HG03196 (cell line): ENCODE measurements around the gene WNT5A.

ENCODE experiments used
- ATAC-seq: cut with Tn5 transposase; IDR thresholded peaks from one replicate; pipeline ENCODE4 v1.9.1; 2021; ENCODE audit not compliant: unreplicated experiment

WNT5A gene

DNA sequence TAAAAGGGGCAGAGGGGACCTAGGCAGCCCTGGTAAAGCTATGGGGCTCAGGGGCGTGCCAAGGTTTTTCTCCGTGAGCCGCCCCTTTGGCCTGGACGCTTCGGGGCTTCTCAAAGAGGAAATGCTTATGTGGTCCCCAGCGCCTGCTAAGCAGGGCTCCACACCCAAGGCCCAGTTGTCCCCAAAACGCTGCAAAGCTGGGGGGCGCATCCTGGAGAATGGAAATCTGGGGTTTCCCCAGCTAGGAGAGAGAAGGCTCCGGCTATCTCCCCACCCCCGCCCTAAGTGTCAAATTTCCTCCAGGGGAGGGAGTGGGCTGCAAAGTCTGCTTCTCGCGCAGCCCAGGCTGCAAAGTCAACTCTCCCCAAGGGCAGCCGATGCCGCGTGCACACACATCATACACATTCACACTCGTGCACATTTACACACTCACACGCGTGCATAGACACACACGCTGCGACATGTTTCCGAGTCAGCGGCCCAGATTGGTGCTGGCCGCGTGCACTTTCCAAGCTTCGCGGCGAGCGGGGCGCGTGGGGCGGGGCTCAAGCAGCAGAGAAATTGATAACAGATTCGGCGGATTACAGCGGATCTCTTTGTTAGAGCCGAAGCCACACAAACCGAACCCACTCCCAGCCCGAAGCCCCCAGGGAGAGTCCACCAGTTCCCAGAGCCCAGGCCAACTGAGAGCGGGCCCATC is 4.5 kb downstream of the WNT5A start:
- no peak for ATAC-seq

DNA sequence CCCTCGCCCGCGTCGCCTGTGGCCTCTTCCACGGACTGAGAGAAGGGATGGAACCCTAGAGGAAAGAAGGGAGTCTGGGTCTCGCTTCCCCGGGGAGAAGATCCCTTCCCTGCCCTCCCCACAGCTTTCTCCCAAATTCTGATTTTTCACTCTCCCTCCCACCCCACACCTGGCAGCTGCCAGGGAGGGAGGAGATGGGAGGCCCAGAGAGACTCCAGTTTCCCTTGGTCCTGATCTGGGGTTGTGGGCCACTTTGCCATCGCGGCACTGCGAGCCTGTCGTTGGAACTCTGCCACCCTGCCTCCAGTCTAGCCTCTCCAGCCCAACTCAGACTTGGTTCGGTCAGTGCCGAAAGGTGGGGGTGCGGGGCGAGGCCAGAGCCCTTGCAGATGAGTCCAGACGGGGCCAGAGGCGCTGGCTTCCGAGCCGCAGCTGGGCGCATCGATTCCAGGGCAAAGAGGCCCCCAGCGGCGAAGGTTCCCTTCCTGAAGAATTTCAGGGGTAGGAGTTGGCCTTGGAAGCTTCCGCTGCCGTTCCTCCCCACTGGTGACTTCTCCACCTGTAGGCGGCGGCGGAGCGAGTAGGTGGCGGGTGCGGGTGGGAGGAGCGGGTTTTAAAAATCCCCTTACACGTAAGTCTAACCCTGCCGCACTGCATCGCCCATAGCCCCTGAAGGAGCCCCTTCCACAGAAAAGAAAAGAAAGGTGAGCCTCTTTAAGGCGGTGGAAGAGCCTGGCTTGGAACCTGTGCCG is 5.2 kb downstream of the WNT5A start:
- no peak for ATAC-seq

DNA sequence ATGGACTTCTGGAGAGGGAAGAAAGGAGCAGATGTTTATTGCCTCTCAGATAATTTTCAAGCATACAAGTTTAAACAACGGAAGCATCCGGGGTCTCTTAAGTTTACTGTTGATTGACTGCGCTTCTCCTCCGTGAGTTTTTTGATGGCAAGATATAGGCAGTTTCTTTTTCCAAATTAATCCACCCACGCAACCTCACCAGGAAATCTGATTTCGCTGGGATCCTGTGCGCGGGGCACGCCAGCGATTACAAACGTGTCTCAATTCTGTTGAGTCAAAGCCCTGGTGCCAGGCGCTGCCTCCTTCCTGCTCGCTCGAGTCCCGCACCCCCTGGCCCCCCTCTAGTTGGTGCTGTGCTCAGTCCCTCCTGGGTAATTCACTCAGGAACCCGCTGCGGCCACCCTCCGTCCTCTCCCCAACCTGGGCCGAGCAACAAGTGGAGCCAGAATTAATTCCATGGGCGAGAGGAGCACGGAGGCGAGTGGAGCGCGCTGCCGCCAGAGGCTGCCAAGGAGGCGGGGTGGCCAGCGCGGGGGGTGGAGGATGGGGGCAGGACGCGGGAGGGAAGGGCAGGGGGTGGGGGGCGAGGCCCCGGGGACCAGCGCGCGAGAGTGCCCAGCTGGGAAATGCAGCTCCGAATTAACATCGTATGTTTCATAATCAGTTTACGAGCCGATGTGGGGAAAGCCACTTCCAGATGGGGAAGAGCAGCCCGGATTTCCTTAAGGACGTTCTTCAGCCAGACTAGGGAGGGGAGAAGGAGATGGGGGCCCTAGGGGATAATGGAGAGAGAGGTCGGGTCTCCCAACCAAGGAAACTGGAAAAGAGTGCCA is 6.0 kb downstream of the WNT5A start:
- ATAC-seq, result no peak

DNA sequence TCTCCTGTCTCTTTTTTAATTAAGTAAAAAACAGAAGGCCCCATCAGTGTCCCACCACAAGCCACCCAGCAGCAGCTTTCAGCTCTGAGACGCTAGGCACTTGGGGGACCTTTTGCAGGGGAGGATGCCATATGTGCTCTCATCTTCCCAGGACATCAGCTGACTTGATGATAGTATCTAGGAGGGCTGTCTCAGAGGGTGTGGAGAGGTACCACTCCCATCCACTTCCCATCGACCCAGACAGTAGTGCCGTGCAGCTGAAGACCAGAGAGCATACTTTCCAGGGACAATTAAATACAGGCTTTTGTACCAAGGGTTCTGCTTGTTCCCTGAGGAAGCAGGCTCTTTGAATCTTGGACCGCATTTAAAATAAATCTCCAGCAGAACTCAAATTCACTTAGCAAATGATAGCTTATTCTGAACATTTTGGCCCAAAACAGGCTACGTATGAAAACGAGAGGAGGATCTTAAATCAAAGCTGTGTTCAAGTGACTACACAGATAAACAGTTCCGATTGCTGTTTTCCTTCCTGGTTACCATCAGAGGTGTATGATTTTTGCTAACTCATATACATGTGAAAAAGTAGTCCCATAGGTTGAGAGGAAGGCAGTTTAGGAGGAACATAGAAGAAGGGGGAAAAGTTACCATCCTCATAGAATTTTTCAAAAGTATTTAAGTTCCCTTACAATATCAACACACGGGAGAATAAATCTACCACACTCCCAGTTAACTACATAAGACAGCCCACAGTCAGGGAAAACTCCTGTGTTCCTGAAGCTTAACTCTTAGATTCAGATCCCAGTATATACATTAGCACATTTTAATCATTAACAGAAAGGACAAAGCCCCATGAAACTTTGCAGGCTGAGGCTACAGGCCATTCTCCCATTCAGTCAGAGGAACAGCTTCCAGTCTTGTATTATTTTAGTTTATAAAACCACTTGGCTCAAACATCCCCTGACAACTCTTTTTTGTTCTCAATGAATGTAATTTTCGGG is 9.5 kb downstream of the WNT5A start:
- ATAC-seq, result no peak

DNA sequence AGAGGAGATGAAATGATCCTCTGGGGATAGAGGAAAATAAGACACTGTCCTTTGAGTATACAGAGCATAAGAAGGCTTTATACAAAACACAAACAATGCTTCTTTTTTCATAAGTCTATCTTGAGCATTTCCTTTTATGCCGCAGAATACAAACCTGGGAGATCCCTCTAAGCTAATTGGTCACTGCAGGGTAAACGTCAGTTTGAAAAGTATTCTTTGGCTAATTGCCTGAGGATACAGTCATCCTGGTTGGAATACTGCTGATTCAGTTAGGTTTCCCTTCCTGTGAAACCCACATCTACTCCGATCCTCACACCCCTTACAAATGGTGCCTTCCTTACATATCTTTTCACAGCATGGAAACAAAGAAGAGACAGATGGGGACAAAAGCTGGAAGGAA is 10.6 kb downstream of the WNT5A start:
- ATAC-seq, result no peak

DNA sequence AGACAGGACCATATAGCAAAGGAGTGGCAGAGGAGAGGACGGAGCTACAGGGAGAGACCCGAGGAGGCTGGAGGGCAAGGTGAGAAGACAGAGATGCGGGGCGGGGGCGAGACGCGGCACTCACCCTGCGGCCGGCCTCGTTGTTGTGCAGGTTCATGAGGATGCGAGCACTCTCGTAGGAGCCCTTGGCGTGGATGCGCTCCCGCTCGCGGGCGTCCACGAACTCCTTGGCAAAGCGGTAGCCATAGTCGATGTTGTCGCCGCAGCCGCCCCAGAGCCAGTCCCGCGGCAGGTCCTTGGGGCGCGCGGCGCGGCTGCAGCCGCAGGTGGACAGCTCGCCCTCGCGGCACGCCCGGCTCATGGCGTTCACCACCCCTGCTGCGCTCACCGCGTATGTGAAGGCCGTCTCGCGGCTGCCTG is 12.9 kb downstream of the WNT5A start:
- no peak for ATAC-seq

DNA sequence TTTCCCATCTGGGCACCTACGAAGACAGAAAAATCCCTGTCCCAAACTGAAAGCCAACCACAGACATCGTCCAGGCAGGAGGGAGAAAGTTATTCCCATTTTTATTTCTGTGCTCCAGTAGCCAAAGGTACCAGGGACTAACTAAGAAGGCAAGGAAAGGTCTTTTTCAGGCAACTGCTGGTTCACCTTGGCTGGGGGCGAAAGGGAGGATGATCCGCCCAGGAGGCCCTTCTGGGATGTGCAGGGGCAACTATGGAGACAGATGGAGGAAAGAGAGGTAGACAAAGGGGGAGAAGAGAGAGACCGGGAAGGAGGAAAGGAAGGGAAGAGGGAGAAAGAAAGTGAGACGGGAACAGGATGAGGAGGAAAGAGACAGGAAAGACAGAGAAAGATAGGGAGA is 13.3 kb downstream of the WNT5A start:
- no peak for ATAC-seq

DNA sequence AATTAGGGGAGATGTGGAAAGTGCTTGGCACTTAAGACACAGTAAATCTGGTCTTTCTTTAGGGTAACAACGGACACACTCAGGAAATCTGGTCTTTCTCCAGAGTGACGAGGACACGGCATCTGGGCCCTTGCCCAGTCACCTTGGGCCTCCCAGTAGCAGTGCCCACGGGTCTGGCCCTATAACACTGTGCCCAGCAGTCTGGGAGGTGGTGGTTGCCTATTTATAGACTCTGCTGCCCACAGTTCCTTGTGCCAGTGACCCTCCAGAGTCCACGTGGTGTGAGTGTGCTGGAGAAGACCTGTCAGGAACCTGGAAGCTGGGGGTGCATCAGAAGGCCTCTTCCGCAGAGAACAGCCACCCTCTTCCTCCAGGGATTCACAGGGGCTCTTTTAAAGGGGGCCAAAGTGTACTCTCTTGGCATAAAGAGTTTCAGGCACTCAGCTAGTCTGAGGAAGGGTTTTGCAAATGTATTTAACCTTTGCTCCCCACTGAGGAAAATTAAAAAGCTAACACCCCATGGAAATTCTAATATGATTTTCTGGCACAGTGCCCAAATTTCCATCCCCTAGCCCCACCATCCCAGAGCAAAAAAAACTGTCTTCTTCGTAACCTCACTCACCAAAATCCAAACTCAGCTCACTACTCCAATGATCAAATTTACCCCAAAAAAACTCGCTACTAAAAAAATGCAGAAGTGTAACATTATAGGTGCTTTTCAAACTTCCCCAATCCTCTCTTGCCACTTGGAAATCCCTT is 15.4 kb downstream of the WNT5A start:
- ATAC-seq, result no peak

DNA sequence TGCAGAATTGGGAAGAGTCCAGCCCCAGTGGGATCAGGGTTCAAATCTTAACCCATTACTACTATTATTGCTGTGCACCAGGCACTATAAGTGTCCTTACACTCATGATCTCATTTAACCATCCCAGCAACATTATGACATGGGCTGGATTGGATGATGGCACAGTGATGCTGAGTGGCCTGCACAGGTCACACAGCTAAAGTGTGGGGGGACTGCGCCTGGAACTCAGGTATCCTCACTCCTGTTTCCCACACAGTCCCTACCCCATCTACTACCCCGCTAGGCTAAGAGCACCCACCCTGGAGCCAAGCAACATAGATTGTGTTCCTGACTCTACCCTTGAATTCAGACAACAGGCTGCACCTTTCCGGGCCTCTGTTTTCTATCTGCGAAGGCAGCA is 16.0 kb downstream of the WNT5A start:
- ATAC-seq, result no peak

DNA sequence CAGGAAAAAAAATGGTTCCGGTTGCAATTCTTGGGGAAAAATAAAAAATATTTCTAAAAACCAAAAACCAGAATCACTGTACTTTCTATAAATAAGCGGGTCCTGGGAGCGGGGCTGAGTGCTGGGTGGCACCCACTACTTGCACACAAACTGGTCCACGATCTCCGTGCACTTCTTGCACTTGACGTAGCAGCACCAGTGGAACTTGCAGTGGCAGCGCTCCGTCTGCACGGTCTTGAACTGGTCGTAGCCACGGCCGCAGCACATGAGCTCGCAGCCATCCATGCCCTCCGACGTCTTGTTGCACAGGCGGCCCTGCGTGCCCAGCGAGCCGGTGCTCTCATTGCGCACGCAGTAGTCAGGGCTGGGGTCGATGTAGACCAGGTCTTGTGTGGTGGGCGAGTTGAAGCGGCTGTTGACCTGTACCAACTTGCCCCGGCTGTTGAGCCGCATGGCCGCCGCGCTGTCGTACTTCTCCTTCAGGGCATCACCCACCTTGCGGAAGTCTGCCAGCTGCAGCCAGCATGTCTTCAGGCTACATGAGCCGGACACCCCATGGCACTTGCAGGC is 17.1 kb downstream of the WNT5A start:
- no peak for ATAC-seq

DNA sequence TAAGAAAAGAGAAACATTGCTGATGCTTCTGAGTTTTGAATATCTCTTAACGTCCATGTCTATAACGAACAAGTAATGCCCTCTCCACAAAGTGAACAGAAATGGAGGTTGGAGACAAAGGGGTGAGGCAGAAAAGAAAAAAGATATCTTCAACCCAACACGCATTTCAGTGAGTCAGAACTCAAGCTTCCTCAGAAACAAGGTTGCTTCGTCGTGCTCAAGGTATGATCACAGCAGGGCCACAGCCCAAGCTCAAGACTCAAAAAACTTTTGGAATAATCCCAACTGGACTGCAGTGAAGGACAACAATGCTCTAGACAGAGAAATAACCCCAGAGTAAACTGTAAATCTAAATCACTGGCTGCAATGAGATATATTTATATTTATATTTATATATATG is 18.9 kb downstream of the WNT5A start:
- no peak for ATAC-seq

DNA sequence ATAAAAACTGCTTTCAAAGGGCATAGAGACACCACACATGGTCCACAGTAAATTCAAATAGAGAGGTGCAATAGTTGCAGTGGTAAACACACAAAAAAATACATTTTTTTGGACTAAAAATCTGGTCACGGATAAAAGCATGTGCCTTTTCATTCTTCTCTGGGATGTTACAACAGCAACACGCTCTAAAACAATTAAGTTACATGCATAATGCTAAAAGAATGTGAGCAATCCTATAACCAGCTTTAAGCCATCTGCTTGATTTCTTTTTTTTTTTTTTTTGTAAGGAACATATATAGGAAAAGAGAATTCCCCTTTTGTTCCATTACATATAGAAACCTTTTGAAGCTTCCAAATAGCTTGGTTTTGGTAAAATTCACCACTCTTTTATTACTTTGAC is 20.0 kb downstream of the WNT5A start:
- ATAC-seq, result no peak

DNA sequence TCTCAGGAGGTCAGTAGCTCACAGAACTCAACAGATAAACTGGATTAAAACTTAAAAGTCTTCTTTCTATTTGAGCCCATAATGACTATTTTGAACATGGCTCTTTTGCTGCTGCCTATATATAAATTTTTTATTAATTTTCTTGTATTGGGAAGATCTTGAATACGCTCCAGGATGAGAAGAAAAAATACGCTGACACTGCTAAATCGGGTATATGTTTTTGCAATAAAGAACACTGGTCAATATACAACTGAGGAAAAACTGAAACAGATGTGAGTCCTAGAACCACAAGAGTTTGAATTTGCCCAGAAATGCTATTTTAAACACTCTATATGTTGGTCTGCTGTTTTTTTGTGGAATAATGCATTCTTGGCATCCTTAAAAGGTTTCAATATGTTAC is 20.6 kb downstream of the WNT5A start:
- no peak for ATAC-seq

DNA sequence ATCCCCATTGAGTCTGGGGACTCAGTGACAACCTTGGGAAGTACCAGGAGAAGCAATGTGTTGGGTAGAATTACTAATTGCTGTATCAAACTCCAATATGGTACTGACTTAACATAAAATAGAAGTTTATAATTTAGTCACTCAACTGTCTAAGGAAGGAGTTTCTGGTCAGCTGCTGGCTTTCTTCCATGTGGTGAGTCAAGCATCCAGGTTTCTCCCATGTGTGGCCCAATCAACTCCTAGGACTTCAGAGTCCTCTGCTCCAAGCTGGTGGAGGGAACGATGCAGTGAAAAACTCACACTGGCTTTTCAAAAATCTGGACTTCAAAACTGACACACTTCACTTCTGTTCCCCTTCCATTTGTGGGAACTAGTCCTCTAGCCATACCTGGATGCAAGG is 25.2 kb downstream of the WNT5A start:
- ATAC-seq, result no peak

DNA sequence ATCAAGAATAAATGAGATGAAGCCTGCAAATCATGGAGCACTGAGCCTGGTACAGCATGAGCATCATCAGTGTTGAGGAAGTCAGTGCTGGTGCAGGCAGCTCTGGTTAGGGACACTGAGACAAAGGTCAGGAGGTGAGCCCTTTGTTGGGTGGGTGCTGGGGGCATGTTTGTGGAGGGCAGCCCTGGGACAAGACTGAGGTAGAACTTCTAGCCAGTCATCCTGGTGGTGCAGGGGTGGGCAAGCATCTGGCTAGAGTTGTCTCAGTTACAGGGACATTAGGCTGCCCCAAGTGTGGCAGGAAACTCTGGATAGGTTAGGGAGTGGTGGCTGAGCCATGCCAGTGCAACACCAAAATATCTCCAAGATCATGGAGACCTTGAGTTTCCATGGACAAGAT is 27.3 kb downstream of the WNT5A start:
- ATAC-seq, result no peak

DNA sequence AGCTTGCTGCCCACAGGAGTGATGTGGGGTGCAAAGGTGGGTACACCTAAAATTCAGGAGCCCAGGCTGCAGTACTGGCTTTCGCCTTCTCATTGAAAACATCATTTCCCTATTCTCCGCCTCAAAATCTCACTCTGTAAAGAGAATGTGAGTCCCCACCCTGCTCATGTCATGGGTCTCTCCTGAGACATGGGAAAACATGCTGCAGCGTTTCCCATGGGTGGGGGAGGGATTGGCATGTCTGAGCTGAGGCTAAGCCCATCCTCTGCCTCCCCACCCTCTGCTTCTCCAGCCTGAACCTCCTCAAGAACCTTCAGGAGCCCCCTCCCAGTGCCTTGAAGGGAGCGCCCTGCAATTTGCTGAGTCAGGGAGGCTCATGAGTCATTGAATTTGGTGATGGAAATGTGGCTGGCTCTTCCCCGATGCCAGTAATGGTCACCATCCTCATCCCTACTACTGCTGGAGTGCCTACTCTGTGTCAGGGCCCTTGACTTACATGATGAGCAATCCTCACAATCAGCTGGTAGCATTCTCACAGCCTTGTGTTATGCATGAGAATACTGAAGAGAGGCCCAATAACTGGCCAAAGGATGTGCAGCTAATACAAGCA is 28.8 kb downstream of the WNT5A start:
- ATAC-seq, result no peak

DNA sequence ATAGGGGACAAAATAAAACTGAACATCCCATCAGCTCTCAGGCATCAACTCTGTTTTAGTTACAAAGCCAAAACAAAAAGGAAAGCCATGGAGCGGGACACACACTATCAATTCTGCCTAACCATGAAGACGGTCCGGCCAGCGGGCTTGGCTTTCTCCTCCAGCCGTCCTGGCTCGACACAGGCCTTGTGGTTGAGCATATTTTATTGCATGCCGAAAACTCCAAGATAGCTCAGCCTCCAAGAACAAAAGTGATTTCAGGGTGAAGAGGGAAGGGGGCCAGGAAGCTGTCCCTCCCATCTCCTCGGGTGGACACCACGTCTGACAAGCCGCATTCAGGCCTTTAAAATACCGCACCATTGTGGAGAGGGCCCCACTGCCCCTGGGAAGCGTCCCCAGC is 31.2 kb downstream of the WNT5A start:
- ATAC-seq, result no peak

DNA sequence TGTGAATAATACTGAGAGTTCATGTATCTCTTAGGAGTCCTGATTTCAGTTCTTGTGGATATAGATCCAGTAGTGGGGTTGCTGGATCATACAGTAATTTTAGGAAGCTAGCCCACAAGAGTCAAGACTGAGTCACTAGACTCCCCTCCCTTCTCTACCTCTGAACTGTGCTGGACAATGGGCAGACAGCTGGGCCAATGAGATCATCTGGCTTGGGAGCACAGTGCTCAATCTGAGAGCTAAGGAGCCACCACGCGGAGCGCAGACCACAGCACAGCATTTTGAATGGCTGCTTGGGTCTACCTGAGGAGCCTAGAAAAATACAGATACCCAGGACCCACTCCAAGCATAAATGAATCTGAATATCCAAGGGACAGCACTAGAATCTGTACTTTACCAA is 32.5 kb downstream of the WNT5A start:
- no peak for ATAC-seq

DNA sequence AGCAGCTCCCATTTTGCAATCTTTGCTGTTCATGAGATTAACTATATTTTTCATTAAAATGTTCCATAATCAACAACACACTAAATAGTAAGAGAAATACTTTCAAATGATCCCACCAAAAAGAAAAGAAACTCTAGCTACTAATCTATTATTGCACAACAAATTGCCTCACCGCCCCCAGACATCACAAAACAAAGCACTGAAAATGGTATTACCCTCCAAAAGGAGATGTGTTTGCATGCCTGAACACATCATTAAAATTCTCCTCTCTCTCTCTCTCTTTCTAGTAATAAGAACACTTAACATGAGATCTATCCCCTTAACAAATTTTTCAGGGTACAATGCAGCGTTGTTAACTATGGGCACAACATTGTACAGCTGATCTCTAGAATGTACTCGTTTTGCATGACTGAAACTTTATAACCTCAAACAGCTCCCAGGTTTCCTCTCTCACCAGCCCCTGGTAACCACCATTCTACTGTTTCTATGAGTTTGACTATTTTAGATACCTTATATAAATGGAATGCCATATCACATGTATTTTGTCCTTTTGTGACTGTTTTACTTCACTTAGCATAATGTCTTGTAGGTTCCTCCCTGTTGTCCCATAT is 33.1 kb downstream of the WNT5A start:
- ATAC-seq, result no peak
